Measurements from ENCODE around the gene MIA2.

DNA sequence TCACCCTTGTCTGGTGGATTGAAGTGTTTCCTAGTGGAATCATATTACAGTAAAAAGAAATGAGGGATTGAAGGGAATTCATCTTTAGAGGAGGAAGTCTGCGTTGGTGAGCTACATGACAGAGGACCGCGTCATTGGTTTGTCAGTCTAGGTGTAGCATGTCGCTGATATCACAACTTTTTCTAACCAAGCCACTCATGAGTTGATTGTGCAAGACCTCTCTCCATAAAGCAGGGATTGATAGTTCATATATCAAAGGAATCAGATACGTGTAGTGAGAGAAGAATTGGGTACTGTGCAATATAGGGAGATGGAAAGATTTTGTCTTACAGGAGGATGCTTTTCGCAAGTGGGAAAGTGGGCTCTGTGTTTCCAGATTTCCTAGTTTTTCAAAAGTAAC is 201.5 kb downstream of the MIA2 start:
- no peak for TF ChIP-seq POLR2A (IDR thresholded peaks at IDR 0.05)
- TF ChIP-seq, protein P1, sequence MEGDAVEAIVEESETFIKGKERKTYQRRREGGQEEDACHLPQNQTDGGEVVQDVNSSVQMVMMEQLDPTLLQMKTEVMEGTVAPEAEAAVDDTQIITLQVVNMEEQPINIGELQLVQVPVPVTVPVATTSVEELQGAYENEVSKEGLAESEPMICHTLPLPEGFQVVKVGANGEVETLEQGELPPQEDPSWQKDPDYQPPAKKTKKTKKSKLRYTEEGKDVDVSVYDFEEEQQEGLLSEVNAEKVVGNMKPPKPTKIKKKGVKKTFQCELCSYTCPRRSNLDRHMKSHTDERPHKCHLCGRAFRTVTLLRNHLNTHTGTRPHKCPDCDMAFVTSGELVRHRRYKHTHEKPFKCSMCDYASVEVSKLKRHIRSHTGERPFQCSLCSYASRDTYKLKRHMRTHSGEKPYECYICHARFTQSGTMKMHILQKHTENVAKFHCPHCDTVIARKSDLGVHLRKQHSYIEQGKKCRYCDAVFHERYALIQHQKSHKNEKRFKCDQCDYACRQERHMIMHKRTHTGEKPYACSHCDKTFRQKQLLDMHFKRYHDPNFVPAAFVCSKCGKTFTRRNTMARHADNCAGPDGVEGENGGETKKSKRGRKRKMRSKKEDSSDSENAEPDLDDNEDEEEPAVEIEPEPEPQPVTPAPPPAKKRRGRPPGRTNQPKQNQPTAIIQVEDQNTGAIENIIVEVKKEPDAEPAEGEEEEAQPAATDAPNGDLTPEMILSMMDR (IDR thresholded peaks at IDR 0.05) = no peak

Data from right lobe of liver (tissue), 4 donors.